ENCODE results near the gene AUP1. TPM values are rescaled to one million over a fixed set of nuclear protein-coding genes. Genes with fewer than 3 reads are reported as not detected.

The AUP1 gene
- total and polyA plus RNA-seq, 9 of the 15 experiments (the other 6 are each of a cell fraction or from before 2014, with no cell fraction given) = 70.7 to 245 (median 165) TPM

DNA sequence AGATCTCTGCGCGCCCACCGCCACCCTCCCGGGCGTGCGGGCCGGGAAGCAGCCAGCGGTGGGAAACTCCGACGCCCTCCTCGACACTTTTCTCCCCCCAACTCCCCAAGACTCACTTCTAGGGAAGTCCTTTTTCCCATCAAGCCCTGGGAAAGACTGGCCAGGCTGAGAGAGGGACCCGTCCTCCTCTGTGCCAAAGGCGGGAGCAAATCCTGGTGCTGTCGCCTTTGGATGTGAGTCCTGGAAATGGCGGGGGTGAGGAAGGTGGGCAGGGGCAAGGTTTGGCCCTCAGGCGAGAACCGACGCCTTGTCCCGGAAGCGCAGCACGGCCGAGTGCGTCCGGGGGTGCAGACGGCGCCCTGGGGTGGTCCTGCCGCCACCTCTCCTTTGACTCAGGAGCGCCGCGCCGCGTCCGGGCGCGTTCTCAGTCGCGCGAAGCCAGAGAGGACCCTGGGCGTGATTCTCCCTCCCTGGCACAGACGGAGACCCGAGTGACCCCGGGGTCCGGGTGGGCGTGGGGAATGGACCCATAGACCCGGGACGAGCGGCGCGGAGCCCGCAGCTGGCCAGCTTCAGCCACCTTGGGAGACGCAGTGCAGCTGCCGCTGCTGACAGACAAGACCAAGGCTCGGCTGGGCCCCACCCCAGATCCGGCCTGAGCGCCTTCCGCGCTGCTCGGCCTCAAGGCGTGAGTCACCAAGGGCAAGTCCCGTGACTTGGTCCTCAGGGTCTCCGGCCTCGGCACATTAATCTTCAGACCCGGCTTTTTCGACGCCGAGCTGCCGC, 26.6 kb downstream of the AUP1 start (continued):
- TF ChIP-seq, protein P1, sequence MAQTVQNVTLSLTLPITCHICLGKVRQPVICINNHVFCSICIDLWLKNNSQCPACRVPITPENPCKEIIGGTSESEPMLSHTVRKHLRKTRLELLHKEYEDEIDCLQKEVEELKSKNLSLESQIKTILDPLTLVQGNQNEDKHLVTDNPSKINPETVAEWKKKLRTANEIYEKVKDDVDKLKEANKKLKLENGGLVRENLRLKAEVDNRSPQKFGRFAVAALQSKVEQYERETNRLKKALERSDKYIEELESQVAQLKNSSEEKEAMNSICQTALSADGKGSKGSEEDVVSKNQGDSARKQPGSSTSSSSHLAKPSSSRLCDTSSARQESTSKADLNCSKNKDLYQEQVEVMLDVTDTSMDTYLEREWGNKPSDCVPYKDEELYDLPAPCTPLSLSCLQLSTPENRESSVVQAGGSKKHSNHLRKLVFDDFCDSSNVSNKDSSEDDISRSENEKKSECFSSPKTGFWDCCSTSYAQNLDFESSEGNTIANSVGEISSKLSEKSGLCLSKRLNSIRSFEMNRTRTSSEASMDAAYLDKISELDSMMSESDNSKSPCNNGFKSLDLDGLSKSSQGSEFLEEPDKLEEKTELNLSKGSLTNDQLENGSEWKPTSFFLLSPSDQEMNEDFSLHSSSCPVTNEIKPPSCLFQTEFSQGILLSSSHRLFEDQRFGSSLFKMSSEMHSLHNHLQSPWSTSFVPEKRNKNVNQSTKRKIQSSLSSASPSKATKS (CRISPR knock-in tag; IDR thresholded peaks at IDR 0.05) = 0 out of 2 replicates have a peak, but pooled peaks have one; percentile 7
- TF ChIP-seq MAZ (CRISPR knock-in tag; conservative IDR thresholded peaks at IDR 0.05 in 1 of 2, IDR thresholded peaks at IDR 0.05 in 1 of 2) = peak in 1 of 2 experiments; percentile 46; a peak in 3 of 4 replicates
- TF ChIP-seq SMARCC2 (IDR thresholded peaks at IDR 0.05; ENCODE audit: low read depth) = no peak
- no peak for TF ChIP-seq U2AF2 (optimal IDR thresholded peaks at IDR 0.05; ENCODE audit: low read depth, low read length)
- TF ChIP-seq CC2D1A (IDR thresholded peaks at IDR 0.05) = no peak
- TF ChIP-seq MCM3 (IDR thresholded peaks at IDR 0.05) = no peak
- TF ChIP-seq PRMT5 (CRISPR knock-in tag; IDR thresholded peaks at IDR 0.05) = no peak
- TF ChIP-seq, protein P2, sequence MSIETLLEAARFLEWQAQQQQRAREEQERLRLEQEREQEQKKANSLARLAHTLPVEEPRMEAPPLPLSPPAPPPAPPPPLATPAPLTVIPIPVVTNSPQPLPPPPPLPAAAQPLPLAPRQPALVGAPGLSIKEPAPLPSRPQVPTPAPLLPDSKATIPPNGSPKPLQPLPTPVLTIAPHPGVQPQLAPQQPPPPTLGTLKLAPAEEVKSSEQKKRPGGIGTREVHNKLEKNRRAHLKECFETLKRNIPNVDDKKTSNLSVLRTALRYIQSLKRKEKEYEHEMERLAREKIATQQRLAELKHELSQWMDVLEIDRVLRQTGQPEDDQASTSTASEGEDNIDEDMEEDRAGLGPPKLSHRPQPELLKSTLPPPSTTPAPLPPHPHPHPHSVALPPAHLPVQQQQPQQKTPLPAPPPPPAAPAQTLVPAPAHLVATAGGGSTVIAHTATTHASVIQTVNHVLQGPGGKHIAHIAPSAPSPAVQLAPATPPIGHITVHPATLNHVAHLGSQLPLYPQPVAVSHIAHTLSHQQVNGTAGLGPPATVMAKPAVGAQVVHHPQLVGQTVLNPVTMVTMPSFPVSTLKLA (conservative IDR thresholded peaks at IDR 0.05) = peak in 1 of 2 experiments; percentile 60; a peak in 3 of 4 replicates
- TF ChIP-seq PHF8 (IDR thresholded peaks at IDR 0.05; ENCODE audit: borderline replicate concordance, low read length) = peak; percentile 66; the same call in 1 of the 2 replicates
- TF ChIP-seq CEBPB (tag; IDR thresholded peaks at IDR 0.05) = no peak
- TF ChIP-seq MCM2 (IDR thresholded peaks at IDR 0.05; ENCODE audit: low read depth) = no peak
- TF ChIP-seq RAD51 (IDR thresholded peaks at IDR 0.05; ENCODE audit: borderline replicate concordance, low read depth) = peak; percentile 71
- no peak for TF ChIP-seq E2F3 (CRISPR knock-in tag; IDR thresholded peaks at IDR 0.05)
- 0 out of 4 replicates have a peak, but pooled peaks of 1 of the 2 experiments have one; percentile 20 for TF ChIP-seq NONO (IDR thresholded peaks at IDR 0.05; ENCODE audit: low read depth in 2 of 2, low read length in 1 of 2)
- 0 out of 2 replicates have a peak, but pooled peaks have one; percentile 58 for TF ChIP-seq KLF6 (CRISPR knock-in tag; IDR thresholded peaks at IDR 0.05; ENCODE audit: borderline replicate concordance)
- TF ChIP-seq, protein P3, sequence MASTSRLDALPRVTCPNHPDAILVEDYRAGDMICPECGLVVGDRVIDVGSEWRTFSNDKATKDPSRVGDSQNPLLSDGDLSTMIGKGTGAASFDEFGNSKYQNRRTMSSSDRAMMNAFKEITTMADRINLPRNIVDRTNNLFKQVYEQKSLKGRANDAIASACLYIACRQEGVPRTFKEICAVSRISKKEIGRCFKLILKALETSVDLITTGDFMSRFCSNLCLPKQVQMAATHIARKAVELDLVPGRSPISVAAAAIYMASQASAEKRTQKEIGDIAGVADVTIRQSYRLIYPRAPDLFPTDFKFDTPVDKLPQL (IDR thresholded peaks at IDR 0.05; ENCODE audit: extremely low read depth, insufficient read length) = no peak
- TF ChIP-seq DIDO1 (tag; IDR thresholded peaks at IDR 0.05; ENCODE audit: low read depth) = no peak
- TF ChIP-seq, protein P4, sequence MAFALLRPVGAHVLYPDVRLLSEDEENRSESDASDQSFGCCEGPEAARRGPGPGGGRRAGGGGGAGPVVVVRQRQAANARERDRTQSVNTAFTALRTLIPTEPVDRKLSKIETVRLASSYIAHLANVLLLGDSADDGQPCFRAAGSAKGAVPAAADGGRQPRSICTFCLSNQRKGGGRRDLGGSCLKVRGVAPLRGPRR (CRISPR knock-in tag; IDR thresholded peaks at IDR 0.05) = no peak
- no peak for TF ChIP-seq YBX1 (IDR thresholded peaks at IDR 0.05)
- peak; percentile 43; the same call in 1 of the 2 replicates for TF ChIP-seq ZKSCAN1 (IDR thresholded peaks at IDR 0.05; ENCODE audit: low read depth, low read length)
- TF ChIP-seq, protein P5, sequence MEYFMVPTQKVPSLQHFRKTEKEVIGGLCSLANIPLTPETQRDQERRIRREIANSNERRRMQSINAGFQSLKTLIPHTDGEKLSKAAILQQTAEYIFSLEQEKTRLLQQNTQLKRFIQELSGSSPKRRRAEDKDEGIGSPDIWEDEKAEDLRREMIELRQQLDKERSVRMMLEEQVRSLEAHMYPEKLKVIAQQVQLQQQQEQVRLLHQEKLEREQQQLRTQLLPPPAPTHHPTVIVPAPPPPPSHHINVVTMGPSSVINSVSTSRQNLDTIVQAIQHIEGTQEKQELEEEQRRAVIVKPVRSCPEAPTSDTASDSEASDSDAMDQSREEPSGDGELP (CRISPR knock-in tag; IDR thresholded peaks at IDR 0.05; ENCODE audit: borderline replicate concordance) = peak; percentile 81
- TF ChIP-seq PTBP1 (IDR thresholded peaks at IDR 0.05; ENCODE audit: low read depth, low read length) = no peak

Measured in K562 (cell line).